HG02571 (cell line): ENCODE measurements around the gene NAT8.
"Not testable (repeated sequence)": the region's sequence is repeated elsewhere in the genome, so short reads cannot be mapped to it uniquely, and the experiment has no call there.

Experiments
- ATAC-seq: cut with Tn5 transposase; IDR thresholded peaks from one replicate; pipeline ENCODE4 v1.9.1; 2021; ENCODE audit warnings: mild to moderate bottlenecking, moderate library complexity; ENCODE audit not compliant: unreplicated experiment

The NAT8 gene, protein sequence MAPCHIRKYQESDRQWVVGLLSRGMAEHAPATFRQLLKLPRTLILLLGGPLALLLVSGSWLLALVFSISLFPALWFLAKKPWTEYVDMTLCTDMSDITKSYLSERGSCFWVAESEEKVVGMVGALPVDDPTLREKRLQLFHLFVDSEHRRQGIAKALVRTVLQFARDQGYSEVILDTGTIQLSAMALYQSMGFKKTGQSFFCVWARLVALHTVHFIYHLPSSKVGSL

DNA sequence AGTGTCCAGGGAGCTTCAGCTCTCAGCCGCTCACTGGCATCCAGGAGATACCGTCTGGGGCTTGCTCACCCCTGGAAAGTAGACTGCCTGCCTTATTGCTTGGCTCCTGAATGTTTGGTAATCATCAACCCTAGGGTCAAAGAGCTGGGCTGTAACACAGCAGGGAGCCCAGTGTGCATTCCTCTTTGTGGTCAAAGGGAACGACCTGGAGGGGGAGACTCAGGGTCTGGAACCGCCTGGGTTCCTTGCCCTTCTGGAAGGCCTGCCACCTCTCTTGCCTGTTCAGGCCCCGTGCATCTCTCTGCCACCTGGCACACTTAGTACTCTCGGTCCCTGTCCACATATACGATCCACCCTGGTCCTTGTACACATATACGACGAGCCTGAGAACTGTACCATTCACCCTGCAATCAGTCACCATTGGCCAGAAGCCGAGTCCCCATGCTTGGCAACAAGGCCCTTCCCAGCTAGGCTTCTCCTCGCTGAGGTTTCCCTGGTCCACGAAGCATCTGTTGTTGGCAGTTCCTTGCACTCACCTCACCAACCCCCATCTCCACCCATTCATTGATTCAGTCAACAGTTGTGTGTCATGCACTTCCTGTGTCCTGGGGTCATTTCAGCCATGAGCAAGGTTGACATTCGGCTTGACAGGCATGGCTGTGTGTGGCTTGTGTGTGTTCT, at the start of gene NAT8:
NAT8 (minus strand) TSS at position 85 of the 681 bp plus-strand sequence. CDS start 794 bp downstream, outside the sequence.
- ATAC-seq: no peak

DNA sequence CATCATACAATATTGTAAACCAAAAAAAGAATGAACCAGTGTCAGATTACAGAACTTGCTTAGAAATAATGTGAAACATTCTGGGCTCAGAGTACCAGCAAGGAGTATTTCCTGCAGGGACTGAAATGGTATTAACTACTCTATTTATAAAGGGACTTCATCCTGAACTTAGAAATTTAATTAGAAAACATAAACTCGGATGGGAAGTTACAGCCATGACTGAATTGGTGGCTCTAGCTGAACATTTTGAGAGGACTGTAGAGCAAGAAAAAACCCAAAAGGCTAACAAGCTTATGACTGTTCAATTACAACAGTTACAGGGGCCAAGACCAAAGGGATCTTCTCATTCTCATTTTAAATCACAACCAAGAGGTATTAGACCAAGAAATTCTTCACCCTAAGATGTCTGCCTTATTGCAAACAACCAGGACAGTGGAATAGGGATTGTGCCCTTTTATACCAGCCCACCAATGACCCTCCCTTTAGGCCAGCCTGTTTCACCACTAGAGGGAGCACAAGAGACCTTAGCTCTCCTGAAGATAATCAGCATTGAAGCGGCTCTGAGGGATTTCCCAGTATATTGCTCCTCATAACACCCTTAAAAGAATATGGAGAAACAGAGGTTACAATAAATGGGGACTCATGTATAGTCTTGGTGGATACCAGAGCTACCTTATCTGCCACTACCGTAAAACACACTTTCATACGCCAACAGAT, 48.3 kb upstream of the NAT8 start:
- ATAC-seq: peak; percentile 63

DNA sequence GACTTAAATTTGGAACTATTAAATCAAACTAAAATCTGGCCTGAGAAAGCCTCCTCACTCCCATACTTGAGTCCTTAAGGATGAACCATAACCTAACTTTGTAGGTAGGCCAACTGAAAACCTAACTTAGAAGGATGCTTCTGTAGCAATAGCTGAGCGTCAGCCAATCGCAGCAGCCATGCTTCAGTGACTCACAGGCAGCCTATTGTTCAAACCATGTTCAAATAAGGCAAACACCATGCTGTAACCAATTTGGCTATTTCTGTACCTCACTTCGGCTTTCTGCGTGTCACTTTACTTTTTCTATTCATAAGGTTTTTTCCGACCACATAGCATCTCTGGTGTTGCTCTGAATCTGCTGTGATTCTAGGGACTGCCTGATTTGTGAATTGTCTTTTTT, 46.3 kb upstream of the NAT8 start:
- ATAC-seq: not testable (repeated sequence)

DNA sequence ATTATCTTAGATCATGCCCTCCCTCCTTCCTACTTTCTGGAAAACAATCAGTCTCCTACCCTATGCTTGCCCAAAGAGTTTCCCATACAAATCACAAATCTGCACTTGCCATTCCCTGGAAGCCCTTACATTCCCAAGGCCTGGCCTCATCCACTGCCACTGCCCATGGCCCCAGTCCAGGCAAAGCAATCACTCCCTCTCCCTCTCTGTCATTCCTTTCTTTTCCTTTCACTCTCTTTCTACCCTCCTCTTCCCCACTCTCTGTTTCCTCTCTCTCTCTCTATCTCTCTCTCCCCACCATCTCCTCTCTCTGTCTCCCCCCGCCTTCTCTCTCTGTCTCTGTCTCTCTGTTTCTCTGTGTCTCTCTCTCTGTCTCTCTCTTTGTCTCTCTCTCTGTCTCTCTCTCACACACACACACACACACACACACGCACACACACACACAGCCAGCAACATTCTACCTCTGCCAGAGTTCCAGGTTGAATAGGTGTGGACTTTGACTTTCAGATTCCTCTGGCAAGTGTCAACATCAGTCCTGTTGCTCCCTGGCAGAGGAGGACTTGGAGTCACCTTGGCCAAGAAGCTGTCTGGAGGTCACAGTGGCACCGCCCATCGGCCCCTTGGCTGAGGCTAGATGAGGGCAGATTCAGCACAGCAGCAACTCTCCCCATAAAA, 43.7 kb upstream of the NAT8 start:
- ATAC-seq: no peak

DNA sequence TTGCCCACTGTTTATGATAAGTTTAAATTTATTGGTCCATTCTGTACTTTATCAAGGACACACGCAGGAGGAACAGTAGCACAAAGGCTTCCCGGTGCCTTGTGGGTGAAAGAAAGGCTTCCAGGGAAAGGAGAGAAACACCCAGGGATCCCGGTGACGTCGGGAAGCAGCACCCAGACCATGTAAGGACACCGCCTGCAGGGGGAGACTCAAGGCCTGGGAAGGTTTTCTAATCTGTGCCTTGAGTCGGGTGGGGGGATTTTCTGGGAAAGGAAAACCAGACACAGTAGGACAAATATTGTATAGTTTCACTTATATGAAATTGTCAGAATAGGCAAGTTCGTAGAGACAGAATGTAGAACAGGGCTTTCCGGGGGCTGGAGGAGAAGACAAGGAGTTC, 42.7 kb upstream of the NAT8 start:
- not testable (repeated sequence) for ATAC-seq

DNA sequence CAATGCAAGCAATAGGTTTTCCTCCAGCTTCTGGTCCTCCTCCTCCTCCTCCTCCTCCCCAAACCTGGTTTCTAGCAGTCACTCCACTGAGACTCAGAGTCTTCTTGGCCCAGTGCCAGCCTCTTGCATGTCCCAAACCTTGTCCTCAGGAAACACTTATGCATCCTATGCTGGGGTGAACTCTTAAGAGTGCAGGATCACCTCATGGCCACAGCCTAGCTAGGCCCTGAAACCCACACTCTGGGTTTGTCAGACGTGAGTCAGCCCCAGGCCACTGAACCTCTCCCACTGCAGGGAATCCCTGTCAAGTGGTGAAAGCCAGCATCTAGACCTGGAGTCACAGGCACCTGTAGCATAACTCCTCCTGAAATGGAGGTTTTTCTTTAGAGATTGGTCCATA, 42.1 kb upstream of the NAT8 start:
- ATAC-seq: not testable (repeated sequence)

DNA sequence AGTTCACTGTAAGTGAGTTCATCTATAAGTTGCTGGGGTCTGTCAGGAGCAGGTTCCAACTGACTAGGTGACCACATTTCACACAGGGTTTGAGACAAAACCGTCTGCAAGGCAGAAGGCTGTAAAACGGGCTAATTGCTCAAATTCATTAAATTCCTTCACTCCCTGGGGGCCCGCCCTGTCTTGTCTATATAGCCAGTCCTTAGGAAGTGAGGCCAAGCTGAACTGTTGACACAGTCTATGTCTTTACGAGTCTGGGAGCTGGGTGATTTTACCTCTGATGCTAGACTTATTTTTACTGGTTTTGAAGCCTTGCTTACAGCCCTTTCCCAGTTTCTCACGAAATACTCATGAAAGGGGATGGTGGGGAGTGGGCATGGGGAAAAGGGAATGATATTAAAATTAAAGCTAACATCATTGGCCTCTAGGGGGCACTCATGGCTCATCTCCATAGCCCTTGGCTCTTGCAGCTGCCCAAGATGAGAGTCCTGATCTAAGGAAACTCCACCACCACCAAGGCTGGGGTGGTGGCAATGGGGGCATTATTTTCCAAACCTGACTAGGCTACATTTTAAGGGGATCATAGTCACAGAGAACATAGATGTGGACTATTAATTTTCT, 37.8 kb upstream of the NAT8 start:
- ATAC-seq: not testable (repeated sequence)

DNA sequence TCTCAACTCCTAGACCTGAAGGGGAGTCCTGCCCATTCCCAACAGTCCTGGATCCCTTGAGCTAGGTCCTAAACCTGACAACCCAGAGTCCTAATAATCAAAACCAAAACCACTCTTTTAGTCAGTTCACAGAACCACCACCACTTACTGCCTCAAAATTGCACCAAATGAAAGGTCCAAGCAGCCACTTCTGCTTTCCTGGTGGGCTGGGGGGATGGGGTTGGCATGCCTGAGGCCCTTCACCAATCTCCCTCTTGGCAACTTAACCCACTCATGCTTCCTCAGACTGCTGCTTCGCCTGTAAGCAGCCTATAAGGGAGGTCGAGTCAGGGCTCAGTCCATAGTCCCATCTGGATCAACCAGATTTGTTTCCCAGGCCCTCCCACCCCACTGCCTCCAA, 37.0 kb upstream of the NAT8 start:
- ATAC-seq: not testable (repeated sequence)

DNA sequence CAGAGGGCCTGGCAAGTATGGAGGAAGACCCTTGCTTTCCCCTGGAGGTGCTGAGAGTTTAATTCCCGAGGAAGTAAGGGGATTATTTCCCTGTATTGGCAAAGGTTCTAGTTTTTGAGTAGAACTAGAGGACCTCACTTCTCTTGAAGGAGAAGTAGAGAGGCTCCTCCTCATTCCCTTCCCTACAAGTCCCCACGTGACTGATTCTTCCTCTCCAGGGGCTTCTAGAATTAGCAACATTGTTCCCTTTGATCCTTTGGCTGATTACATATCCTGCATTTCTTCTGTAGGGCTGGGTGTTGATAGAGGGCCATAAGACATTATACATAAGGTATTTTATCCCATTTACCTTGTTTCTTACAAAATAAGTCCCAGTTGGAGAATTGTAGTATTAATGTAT, 35.8 kb upstream of the NAT8 start:
- ATAC-seq: not testable (repeated sequence)

DNA sequence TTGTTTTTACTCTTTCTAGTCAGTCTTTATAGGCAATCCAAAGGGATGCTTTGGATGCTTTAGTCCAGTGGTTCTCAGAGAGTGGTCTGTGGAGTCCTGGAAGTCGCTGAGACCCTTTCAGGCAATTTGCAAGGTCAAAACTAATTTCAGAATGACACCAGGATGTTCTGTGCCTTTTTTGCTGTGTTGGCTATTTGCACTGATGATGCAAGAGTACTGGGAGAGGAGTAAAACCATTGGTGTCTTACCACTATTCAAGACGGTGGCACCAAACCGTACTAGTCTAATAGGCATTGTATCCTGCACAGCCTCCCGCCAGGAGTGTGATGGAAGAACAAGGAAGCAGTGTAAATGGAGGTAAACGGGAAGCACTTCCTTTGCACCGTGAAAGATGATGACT, 34.0 kb upstream of the NAT8 start:
- ATAC-seq: not testable (repeated sequence)

DNA sequence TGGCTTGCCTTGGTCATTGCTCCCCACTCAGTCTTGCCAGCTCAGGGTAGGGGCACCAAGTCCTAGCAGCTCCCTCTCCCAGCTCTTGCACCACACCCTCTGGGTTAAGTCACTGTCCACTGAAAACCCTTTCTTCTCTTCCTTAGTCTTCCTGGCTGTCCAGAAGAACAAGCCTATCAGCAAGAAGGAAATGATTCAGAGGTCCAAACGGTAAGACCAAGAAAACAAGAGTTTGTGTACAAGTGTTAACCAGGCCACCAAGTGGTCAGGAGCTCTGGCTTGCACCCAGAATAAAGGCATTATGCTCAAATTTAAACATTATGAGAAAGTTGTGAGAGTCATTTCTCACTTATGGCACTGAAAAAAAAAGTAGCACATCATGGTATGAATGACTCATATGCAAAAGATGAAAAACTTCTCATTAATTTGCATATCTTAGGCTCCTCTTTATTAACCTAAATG, 32.5 kb upstream of the NAT8 start:
- not testable (repeated sequence) for ATAC-seq

DNA sequence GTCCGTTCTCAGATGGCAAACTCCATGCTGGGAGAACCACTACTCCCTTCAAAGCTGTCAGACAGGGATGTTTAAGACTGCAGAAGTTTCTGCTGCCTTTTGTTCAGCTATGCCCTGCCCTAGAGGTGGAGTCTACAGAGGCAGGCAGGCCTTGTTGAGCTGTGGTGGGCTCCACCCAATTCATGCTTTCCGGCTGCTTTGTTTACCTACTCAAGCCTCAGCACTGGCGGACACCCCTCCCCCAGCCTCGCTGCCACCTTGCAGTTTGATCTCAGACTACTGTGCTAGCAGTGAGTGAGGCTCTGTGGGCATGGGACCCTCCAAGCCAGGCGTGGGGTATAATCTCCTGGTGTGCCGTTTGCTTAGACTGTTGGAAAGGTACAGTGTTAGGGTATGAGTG, 27.8 kb upstream of the NAT8 start:
- not testable (repeated sequence) for ATAC-seq

DNA sequence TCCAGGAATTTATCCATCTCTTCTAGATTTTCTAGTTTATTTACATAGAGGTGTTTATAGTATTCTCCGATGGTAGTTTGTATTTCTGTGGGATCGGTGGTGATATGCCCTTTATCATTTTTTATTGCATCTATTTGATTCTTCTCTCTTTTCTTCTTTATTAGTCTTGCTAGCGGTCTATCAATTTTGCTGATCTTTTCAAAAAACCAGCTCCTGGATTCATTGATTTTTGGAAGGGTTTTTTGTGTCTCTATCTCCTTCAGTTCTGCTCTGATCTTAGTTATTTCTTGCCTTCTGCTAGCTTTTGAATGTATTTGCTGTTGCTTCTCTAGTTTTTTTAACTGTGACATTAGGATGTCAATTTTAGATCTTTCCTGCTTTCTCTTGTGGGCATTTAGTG, 25.0 kb upstream of the NAT8 start:
- ATAC-seq: not testable (repeated sequence)

DNA sequence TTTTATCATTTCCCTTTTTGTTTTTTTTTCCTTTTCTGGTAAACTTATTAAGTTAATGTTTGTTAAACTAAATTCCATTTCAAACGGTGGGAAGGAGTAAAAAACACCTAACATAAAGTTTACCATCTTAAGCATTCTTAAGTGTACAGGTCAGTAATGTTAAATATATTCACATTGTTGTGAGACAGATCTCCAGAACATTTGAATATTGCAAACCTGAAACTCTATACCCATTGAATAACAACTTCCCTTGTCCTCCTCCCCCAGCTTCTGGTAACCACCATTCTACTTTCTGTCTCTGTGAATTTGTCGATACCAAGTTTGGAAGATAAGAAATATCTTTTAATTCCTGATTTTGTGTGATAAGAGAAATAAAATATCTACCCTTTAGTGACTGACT, 12.0 kb upstream of the NAT8 start:
- ATAC-seq: no peak

DNA sequence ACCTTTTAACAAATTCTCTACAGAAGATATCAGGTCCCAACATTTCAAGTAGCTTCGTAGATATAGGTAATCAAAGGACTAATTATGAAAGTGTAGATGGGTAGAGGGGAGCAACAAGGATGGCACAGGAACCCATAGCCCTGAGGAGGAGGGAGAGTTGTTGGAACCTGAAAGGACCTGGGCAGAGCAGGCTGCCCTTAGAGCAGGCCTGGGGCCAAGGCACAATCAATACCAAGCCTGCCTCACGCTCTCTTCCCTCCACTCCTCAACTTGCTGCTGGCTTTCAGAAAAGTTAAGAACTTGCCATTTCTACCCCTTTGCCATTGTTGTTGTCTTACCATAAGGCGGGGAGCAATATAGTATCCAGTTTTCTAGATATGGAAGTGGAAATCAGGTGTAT, 10.1 kb upstream of the NAT8 start:
- ATAC-seq: no peak

DNA sequence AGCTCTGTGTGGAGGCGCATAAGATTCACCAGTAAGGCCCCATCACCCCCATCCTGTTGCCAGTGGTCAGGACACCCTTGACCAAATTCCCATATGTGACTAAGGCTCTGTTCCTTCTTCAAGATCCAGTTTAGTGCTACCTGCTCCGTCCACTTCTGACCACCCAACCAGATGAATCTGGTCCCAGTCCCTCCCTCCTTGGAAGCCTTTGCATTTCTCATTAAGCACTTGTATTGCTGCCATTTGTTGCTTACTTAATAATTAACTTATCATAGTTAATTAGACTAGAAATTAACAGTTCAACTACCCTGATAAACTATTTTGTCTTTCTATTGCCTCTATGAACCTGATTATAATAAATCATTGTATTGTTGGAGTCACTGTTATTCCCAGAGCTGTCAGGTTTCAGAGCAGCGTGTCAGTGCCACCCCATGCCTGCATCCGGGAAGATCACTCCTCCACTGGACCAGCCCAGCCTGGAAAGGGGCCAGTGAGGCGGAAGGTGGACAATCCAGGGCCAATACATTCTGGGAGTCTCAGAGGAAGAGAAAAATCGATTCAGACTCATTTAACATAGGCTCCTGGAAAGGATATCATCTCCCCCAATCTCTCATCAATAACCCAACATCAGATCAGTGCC, 9.5 kb upstream of the NAT8 start:
- ATAC-seq: no peak

DNA sequence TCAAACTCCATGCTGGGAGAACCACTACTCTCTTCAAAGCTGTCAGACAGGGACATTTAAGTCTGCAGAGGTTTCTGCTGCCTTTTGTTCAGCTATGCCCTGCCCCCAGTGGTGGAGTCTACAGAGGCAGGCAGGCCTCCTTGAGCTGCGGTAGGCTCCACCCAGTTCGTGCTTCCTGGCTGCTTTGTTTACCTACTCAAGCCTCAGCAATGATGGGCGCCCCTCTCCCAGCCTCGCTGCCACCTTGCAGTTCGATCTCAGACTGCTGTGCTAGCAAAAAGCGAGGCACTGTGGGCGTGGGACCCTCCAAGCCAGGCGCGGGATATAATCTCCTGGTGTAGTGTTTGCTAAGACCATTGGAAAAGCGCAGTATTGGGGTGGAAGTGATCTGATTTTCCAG, 5.5 kb upstream of the NAT8 start:
- ATAC-seq: not testable (repeated sequence)

DNA sequence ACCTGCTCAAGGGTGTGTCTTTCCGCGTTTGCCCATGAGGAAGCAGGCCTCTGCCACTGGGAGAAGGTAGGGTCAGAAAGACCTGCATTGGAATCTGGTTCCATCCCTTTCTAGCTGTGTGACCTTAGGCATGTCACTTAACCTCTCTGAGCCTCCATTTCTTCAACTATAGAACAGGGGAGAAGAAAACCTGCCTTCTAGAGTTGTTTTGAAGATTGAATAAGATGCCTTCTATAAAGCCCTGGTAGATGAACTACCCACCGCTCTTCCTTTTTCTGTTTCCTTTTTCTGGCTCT, 507 bp downstream of the NAT8 start:
- ATAC-seq: no peak

DNA sequence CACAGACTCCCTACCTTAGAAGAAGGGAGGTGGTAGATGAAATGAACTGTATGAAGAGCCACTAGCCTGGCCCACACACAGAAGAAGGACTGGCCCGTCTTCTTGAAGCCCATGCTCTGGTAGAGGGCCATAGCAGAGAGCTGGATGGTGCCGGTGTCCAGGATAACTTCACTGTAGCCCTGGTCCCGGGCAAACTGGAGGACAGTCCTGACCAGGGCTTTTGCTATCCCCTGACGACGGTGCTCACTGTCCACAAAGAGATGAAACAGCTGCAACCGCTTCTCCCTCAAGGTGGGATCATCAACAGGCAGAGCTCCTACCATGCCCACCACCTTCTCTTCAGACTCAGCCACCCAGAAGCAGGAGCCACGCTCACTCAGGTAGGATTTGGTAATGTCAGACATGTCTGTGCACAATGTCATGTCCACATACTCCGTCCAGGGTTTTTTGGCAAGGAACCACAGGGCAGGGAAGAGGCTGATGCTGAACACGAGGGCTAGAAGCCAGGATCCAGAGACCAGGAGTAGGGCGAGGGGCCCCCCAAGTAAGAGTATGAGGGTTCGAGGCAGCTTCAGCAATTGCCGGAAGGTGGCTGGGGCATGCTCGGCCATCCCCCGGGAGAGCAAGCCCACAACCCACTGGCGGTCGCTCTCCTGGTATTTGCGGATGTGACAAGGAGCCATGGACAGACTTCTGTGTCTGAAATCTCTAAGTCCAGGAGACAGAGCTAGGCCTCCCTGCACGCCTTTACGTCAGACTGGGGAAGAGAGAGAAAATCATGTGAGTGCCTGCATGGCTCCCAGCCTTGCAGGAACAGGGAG, 1.1 kb downstream of the NAT8 start:
- ATAC-seq: no peak

DNA sequence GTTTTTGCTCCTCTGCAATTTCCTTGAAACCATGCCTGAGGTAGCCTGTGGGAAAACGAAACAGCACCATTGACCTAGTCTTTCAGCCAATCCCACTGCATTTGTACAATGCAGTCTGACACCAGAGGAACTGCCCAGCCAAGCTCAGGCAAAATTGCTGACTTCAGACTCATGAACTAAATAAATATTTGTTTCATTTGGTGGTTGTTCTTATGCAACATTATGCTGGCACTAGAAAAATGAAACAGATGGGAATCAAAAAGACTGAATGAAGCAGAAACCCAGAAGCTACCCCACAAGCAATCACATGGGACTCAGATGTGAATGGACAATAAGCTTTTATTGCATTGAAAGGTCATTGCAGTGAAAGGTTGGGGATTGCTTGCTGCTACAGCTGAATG, 1.7 kb downstream of the NAT8 start:
- no peak for ATAC-seq
